GM21576 (cell line): Measurements from ENCODE around the gene GMPPB.
A peak's percentile ranks its signal among the peaks of the same experiment; 100 is the strongest.

Experiments
- ATAC-seq: cut with Tn5 transposase; IDR thresholded peaks from one replicate; pipeline ENCODE4 v1.9.1; 2021; ENCODE audit warnings: mild to moderate bottlenecking, moderate library complexity; ENCODE audit not compliant: unreplicated experiment

The GMPPB gene

DNA sequence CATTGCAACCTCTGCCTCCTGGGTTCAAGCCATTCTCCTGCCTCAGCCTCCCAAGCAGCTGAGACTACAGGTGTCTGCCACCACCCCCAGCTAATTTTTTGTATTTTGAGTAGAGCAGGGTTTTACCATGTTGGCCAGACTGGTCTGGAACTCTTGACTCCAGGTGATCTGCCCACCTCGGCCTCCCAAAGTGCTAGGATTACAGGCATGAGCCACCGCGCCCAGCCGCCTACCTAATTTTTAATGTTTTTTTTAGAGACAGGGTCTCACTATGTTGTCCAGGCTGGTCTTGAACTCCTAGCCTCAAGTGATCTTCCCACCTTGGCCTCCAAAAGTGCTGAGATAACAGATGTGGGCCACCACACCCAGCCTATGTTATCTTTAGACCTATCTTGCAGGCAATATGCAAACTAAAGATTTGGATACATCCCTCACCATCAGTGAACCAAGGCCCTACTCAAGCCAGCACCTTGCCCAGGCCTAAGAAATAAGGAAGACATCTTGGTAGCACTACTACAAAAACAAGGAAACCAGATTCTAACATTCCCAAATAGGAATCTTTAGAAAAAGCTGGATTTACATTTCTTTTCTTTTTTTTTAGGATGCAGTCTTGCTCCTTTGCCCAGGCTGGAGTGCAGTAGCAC, 6.3 kb upstream of the GMPPB start:
- no peak for ATAC-seq

DNA sequence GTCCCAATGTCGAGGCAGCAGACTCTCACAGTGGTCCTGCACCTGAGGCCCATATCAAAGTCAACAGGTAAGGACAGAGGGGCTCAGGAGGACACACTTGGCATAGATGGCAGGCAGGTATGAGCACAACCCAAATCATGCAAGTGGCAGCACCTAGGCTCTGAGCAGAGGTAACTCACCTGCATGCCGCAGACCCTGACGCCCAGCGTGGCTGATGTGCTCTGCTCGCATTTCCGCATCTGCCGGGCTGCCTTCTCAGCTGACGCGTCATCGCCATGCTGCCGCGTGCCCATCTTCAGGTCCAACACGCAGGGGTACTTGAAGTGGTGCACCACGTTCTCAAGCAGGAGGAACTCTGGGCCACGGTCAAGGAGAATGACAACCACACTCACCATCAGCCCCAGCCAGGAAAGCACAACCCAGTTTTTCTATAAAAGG, 4.2 kb upstream of the GMPPB start:
- no peak for ATAC-seq

DNA sequence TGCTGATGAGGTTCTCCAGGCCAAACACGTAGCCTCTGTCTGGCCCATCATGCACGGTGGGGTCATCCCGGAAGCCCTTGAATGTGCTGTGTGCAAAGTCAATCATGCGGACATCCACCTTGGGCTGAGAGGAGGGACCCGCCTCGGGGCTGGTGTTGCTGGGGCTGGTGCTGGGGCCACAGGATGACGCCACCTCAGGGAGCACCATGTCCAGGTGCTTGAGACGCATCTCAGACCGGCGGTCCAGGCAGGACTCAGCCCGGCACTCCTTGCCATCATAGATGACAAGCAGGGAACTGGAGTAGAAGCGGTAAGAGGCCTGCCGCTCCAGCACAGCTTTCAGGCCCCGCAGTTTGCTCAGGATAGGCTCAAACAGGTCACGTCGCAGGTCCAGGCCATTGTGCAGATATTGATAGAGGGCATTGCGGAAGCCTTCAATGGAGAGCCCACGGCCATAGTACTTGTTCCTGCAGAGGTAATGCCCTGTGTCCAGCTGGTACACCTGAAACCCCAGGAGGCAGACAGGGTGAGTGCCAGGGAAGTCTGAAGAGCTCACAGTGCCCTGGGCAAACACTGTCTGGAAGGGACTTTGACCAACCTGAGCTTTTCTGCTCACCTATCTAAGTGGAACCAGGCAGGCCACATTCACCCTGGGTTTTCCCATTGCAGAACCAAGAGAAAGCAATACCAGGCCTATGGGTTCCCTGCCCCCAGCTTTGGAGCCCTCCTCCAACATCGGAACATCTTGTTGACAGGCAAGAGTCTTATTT, 3.6 kb upstream of the GMPPB start:
- no peak for ATAC-seq

DNA sequence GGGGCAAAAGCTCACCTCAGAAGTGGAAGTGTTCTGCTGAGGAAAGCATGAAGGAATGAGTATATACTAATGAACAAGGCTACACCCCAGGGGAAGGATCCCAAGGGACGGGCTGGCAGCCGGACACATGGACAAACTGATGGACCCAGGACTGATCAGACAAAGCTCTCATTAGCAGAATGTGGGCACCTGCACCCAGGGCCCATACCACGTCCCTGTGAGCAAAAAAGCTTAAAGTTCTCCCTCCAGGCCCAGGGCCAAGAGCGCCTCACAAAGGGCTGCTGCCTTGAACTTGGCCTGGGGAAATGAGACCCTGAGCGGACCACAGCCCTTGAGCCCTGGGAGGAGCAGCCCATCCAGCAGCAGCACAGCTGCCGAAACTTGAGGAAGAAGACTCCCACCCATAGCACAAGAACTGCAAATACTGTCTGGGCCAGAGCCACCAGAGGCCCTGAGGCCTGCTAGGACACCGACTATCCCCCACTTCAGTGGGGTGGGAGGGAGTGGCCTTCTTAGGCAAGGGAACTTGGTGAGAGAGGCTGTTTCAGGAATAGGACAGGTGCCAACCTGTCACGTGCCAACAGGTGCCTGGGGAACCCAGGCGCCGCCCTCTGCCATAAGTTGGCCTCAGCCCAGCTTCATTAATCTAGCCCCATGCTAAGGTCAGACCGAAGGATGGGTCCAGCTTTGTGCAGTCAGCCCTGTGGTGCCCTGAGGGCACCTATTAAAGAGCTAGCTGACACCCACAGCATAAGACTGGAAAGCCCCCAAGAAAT, 2.3 kb upstream of the GMPPB start:
- no peak for ATAC-seq

DNA sequence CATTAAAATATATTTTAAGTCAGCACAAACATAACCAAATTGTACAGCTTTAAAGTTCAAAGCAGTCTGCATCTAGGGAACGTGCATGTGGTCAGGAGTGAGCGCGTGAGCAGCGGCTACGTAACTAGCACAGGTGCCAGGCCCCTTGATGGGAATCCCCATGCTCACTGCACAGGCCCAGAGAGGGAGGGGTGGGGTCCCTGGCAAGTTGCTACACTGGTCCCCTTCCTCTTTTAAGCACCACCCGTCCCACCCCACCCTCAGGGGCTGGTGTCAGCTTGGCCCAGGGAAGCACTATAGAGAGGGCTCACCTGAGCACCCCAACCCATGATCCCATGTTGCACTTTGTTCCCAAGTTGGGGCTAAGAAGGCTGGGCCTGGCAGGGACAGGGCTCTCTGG, 835 bp upstream of the GMPPB start:
- no peak for ATAC-seq

DNA sequence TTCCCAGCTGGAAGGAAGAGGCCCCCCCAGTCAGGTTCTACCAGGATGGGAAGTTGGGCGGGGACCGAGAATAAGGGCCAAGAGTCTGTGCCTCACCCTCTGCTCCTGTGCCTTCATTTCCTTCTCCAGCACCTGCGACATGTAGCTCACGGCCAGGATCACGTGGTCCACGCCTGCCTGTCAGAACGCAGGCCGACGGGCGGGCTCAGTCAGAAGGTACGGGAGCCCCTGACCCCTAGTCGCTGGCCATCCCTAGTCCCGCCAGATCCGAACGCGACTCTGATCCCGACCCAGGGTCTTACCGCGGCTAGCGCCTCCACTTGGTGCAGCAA, 489 bp downstream of the GMPPB start:
- no peak for ATAC-seq

DNA sequence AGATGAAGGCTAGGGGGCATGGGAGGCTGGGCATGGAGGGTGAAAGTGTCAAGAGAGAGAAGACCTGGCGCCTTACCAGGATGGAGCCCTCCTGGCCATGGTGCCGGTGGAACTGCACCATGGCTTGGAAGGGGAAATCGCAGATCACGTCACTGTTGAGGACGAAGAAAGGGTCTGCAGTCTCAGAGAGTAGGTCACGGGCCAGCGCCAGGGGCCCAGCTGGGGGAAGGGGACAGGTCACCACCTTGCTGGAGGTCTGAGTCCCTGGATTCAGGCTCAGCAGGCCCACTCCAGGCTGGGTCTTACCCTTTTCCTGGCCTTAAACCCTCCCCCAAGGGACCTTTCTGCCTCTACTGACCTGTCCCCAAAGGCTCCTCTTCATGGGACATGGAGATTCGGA, 855 bp downstream of the GMPPB start:
- ATAC-seq: no peak

DNA sequence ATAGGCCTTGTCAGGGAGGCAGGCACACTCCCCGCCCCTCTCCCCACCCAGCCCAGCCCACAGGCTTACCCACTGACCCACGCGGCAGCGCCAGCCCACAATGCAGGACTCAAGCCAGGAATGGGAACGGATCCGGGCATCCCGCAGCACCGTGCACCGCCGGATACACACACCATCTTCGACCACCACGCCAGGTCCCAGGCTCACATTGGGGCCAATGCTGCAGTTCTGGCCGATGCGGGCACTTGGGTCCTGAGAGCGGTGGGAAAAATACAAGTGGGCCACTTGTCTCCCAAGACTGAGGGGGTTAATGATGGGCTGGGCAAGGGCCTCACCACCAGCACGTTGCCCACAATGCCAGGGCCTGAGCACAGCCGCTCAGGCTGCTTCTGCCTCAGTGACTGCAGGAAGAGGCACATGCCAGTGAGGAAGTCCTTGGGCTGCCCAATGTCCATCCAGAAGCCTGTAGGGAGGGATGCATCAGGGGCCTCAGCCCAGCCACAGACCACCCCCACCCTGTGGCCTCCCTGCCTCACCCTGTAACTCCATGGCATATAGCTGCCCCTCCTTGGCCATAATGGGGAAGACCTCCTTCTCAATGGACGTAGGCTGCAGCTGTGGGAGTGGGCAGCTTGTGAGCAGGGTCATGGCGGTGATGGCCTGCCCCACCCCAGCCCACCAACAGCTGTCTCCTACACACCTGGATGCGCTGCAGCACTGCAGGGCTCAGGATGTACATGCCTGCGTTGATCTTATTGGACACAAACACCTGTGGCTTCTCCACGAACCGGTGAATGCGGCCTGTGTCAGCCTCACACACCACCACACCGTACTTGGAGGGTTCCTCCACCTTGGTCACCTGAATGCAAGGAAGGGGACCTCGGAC, 1.6 kb downstream of the GMPPB start:
- ATAC-seq: no peak

DNA sequence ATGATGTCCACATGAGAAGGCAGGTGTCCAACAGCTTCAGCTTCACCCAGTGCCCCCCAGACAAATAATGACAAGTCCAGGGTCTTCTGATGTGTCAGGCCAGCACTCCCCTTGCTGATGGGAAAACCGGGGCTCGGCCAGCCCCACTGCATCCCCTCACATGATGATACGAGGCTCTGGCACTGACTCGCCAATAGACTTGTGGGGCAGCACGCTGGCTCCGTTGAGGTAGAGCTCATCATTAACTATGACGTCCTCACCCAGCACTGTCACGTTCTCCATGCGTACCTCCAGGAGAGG, 2.2 kb downstream of the GMPPB start:
- no peak for ATAC-seq

DNA sequence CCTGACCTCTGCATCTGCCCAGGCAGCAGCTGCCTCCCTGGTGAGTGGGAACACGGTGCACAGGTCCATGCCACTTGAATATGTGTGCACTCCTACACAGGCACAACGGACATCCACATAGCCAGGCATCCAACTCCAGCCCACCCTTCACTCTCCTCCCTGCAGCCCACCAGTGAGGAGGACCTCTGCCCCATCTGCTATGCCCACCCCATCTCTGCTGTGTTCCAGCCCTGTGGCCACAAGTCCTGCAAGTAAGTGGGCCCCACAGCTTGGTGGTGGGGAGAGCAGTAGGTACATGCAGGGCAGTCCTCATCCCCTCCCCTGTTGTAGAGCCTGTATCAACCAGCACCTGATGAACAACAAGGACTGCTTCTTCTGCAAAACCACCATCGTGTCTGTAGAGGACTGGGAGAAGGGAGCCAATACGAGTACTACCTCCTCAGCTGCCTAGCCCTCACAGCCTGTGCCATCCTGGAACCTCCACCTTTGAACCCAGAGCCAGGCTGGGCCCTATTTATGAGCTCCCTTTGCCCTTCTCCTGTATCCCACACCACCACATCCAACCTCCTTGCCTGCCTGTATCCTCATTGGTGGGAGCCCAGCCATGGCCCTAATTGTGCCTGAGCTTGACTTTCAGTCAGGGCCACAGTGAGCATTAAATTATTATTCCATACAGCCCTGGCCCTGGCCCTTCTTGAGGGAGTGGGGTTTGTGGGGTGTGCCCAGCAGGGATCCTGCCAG, 2.7 kb downstream of the GMPPB start:
- no peak for ATAC-seq

DNA sequence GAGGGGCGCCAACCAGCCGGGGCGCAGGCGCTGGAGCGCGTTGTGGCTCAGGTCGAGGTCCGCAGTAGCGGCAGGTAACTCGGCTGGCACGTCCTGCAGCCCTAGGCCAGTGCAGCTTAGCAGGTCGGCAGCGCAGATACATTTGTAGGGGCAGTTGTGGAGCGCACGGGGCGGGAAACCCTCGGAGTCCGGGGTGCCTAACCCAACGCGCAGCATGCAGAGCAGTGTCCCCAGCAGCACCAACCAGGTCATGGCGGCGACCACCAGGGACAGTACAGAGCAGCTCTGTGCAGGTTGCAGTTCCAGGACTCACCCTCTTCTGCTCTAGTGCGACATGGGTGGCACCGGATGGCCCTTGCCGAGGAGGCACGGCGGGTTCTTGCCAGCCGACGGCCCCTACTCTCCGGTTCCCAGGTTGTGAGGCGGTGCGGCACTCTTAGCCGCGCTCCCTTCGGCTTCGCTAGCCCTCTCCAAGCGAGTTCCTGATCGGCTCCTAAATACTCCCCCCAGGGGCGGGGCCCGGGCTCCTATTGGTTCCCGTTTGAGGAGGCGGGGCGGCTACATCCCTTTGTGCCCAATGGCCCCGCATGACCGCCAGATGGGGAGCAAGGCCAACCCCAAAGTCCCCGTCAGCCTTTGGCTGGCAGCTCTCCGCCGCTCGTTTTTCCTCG, 4.4 kb downstream of the GMPPB start, which contains the start of gene AMIGO3:
TSS of gene AMIGO3 (minus strand) at position 471 of the 671 bp plus-strand sequence. CDS start at position 252, 219 bp downstream.
- ATAC-seq: peak; percentile 45

DNA sequence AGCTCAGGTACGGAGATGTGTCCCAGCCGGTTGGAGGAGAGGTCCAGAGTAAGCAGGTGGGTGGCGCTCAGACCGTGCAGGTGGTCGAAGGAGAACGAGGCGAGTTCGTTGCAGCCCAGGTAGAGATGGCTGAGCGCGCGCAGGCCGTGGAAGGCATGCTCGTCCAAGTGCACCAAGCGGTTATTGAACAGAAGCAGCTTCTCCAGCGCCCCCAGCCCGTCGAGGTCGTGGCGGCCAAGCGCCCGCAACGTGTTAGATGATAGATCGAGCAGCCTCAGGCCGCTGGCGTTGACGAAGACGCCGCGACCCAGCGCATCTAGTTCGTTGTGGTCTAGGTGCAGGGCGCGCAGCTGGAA, 4.9 kb downstream of the GMPPB start:
- ATAC-seq: no peak

DNA sequence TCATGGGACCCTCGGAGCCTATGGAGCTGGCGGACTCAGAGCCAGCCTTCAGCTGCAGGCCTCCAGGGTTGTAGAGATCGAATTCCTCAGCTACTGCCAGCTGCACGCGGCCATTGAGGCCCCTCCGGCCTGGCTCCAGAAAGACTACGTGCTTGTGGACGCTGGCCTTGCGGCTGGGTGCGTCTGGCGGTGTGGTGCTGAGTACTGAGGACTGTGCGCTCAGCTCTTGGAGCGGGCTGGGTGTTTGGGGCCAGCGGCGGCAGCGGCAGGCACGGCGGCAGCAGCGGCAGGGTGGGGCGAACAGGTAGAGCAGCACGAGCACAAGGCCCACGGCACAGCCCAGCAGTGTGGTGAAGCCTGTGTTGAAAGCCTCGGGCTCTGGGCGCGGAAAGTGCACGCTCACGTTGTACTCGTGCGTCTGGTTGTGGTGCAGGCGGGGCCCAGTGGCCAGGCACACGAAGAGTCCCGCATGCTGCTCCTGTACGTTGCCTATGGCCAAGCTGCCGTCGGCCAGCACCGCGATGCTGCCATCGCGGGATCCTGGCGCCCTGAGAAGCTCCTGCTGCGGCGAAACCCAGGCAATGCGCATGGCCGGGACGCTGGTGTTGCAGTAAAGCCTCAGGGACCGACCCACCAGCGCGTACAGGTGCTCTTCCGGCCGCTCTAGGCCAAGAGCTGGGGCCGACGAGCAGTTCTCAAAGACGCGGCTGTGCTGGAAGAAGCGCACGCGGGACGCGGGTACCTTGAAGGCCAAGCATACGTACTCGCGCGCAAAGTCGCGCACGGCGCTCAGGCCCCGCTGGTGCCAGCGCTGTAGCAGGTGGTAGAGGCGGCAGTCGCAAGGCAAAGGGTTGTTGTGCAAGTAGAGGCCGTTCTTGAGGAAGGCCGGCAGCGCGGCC, 5.5 kb downstream of the GMPPB start:
- no peak for ATAC-seq

DNA sequence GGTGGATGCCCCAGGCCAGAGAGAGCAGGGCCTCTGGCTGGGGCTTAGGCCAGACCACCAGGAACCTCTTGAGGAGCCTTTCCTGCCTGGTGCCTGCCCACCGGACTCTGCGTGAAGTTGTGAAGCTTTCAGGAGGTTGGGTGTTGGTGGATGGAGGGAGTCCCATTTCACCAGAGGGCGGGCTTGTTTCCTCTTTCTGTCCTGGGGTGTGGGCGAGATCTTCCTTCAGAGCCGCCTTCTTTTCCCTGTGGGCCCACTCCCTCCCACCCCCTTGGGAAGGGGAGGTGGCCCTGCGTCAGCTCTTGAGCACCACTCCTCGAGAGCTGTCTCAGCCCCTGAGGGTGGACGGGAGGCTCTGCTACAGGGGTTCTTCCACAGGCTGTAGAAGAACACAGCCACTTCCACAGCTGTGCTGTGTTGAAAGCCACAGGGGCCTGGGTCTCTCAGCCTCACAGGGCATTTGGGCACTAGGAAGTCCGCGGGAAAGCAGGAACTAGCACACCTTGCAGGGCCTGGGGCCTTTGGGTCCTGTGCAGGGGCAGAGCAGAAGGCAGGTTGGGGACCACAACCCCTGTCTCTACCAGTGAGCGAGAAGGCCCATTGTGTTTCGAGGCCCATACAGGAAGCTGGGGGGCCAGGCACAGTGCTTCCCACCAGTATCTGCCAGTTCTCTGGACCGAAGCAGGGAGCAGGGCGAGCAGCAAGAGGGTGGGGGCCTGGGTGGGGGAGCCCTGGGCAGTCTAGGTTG, 6.4 kb downstream of the GMPPB start:
- ATAC-seq: no peak

DNA sequence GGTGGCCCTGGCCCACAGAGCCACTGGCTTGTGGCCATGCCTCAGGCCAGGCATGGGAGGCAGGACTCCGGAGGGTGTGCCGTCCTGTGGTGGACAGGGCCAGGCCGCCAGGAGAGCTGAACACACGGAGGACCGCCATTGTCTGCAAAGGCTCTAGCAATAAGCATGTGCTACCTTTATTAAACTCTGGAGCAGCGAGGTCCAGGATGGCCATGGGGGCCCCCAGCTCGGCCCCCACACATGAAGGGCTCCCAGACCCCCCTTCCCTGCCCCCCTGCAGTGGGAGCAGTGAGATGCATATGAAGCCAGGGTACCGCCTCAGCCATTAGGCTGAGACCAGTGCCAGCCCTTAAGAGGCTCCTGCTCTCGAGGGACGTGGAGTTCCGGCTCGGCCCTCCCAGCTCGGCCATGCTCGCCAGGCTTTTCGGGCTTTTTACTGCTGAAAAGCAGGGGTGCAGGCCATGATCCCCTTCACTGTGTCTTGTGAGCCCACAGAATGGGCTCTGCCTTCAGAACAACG, 7.0 kb downstream of the GMPPB start:
- ATAC-seq: no peak

DNA sequence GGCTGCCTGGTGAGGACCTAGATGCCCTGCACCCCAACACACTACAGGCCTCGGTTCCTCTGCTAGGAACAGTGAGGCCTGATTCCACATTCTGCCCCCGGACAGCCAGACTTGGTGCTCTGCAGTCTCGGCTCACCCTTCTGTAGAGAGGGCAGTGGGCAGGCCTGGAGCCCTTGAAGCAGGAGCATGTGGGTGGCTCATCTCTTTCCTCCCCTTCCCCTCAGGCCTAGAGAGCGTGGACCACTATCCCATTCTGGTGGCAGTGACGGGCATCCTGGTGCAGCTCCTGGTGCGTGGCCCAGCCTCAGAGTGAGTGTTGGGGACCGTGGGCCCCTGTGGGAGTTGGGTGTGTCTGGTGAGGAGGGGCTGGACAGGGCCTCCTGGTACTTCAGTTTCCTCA, 7.6 kb downstream of the GMPPB start:
- ATAC-seq: no peak

DNA sequence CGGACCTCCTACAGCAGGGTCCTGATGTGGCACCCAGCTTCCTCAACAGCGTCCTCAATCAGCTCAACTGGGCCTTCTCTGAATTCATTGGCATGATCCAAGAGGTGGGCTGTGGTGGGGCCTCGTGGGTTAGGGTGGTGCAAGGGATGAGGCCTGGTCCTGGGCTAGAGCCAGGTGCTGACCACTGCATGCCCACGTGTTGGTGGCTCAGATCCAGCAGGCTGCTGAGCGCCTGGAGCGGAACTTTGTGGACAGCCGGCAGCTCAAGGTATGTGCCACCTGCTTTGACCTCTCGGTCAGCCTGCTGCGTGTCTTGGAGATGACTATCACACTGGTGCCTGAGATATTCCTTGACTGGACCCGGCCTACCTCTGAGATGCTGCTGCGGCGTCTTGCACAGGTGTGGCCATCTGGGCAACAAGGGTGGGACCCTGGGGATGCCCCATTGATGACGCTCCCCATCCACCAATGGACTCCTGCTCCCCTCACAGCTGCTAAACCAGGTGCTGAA, 8.1 kb downstream of the GMPPB start:
- ATAC-seq: no peak
